HG03175 (cell line): ENCODE results near the gene ZBP1.

Source experiments
- ATAC-seq: cut with Tn5 transposase; IDR thresholded peaks from one replicate; pipeline ENCODE4 v1.9.1; 2021; ENCODE audit warnings: mild to moderate bottlenecking, moderate library complexity; ENCODE audit not compliant: unreplicated experiment

ZBP1 gene

DNA sequence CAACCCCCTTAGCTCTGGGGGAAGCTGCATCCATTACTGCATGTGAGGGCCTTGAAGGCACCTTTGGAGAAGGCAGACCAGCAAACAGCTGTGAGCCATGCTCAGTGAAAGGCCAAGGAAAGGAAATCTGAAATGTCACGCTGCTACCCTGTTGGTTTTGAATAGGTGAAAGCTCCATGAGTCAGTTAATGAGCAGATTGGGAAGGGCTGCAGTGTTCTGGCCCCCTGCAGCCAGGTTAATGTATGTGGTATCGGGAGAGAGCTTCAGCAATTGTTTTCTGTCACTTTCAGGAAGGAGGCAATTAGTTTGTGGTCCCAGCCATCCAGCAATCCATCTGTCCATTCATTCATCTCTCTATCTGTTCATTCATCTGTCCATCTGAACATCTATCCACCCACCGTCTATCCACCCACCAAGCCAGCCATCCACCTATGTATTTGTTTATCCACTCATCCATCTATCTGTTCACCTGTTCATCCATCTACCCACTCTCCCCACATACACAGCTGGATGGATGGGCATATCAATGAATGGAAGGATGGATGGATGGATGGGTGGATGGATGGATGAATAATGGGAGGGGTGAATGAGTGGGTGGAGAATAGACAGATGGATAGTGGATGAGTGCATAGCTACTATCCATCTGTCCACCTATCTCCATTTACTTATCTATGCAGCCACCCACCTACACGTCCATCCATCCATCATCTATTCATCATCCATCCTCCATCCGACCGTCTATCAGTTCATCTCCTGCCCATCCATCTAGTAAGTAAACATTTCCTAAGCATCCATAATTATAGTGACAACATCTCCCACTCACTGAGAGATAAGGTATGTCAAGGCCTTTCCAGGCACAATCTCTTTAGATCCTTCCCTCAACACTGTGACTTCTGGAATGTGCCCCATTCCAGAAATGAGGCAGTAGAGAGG, 43.3 kb downstream of the ZBP1 start:
- ATAC-seq = no peak

GRCh38 chr20:57576002-57576401, 44.2 kb downstream of the ZBP1 start:
- no peak for ATAC-seq

- no peak for ATAC-seq
These were observed 45.3 kb downstream of the ZBP1 start for GRCh38 chr20:57574954-57575353.

DNA sequence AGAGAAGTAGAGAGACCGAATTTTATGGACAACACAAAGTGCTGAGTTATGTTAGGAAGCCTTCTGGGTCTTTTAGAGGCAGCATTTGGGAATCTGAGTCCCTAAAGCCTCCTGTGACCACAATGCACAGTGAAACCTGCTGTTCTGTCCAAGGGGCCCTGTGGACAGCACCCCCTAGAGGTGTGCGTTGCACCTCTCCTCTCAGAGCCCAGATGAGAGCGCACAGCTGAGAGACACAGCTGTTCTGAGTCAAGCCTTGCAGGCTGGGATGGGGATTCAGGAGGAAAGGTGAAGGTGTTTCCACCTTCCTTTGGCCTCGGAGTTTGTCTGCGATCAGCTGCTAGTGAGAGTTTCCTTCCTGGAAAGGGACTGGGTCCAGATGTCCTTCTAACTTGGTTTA, 46.3 kb downstream of the ZBP1 start:
- ATAC-seq = no peak

DNA sequence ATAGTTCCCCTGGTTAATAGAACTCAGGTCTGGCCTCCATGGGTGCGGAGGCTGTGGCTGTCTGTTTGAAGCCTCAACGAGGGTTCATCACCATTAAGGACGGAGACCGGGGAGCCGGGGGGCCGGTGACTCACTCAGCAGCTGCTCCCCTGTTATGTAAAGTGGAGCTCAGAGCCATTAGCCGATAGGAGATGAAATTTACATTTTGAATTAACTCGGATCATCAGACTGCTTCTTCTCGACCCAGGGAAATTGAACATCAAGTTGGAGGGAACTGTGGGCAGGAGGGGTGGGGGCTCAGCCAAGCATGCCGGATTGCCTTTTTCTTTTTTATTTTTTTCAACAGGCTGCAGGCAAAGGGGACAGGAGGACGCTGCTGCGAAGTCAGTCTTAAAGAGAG, 47.0 kb downstream of the ZBP1 start:
- no peak for ATAC-seq

DNA sequence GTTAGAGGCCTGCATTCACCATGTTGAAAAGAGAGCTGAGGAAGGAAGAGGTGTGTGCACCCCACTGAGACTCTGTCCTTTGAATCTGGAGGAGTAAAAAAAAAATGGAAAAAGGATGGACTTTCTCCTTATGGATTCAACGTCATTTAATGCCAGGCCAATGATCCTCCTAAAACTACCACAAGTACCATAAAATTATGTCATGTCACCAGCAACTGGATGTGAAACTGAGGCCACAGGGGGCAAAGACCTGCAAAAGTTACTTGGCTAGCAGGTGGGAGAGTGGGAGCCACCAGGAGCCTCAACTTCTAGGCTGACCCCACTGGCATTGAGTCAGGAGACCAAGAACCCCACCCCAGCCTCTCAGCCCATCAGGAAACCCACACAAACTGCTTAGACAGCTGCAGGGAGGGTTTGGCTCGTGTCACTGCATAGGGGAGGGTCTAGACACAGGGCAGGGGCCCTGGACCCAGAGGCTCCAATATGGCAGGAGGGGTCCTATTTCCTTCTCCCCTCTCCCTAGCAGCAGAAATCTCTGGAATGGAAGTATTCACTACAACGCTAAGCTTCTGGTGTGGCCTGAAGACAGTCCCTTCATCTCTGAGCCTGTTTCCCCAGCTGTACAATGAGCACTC, 48.3 kb downstream of the ZBP1 start:
- ATAC-seq = no peak

DNA sequence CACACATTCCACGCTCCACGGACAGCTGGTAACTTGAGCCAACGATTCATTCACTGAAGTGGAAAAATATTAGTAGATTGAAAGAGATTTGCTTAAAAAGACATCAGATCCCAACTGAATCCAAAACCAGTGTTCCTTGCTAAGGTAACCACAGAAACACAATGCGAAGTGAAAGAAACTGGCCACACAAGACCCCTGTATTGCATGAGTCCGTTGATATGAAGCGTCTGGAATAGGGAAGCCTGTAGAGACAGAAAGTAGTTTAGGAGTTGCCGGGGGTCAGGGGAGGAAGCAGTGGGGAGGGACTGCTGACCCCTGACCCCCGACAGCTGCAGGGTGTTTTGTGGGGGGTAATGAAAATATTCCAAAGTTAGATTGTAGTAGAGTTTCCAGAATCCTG, 49.3 kb downstream of the ZBP1 start:
- ATAC-seq = no peak

GRCh38 chr20:57570145-57570850, 49.9 kb downstream of the ZBP1 start:
- ATAC-seq = no peak

DNA sequence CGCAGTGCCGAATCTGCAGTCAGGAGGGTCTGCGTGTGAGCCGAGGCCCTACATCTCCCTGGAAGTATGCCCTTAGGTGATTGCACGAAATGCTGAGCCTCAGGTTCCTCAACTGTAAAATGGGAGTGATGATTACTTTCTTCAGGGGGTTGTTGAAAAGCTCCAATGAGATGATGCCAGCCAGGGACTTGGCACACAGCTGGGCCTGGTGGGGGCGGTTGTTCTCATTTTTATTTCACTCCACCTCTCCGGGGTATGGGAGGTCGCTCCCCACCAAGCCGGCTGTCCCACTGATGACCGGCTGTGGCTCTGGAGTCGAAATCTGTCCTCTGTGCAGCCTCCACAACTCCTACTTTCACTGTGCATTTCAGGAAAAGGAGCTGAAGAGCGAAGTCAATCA, 51.3 kb downstream of the ZBP1 start:
- ATAC-seq = no peak

GRCh38 chr20:57568088-57568896, 51.9 kb downstream of the ZBP1 start:
- no peak for ATAC-seq

DNA sequence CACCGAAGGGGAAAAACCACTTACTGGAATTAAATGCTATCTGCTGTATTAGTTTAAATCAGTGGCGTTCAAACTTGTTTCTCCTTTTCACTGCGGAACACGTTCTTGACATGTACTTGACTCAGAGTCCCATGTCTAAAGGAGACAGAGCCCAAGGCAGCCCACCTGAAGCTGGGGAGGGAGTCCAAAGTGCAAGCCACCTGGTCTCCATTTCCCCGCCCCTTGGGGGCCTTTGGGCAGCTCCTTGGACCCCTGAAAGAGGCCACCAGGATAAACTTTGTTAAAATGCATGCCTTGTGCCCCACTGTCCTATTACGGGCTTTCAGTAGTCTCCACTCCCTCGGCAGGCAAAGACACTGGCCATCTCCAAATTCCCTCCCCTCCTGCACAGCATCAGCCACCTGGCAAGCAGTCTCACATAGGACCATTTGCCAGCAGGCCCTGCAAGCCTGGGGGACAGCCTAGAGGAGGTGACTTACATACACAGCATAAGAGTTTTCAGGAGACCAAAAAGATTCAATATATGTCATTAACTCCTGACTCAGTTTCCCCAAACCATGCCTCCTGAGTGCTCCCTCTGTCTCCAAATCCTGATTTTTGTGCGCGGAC, 52.7 kb downstream of the ZBP1 start:
- ATAC-seq = no peak

- no peak for ATAC-seq
These were observed 53.3 kb downstream of the ZBP1 start for GRCh38 chr20:57566803-57567459.

DNA sequence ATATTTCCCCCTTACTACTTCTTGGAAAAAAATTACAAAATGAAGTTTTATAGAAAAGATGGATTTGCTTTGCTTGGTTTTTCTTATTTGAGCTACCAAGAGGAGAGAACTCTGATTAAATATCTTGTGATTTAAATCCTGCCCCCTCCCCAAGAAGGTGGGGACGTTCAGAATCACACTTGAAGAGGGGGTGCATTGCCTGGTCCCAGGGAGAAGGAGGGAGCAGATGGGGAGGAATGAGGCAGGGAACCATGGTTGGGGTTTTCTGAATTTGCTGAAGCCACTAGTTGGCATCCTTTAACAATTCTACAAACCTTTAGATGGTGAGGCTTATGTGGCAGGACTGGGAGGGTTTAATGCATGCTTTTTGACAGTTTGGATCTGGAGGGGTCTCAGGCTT, 53.8 kb downstream of the ZBP1 start:
- no peak for ATAC-seq

- ATAC-seq = no peak
These were observed 55.1 kb downstream of the ZBP1 start for GRCh38 chr20:57564951-57565642.

DNA sequence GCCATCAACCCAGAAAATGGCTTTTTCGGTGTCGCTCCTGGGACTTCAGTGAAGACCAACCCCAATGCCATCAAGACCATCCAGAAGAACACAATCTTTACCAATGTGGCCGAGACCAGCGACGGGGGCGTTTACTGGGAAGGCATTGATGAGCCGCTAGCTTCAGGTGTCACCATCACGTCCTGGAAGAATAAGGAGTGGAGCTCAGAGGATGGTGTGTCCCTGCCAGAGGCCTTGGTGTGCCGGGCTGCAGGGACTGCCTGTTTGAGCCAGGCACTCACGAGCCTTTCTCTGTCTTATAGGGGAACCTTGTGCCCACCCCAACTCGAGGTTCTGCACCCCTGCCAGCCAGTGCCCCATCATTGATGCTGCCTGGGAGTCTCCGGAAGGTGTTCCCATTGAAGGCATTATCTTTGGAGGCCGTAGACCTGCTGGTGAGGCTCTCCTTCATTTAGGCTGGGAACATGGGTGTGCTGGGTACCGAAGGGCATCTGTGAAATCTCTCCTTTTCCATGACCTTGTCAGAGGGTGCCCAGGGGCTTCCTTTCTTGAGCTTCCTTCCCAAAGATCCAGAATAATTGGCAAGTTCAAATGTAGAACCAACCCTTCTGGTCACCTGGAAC, 55.9 kb downstream of the ZBP1 start:
- no peak for ATAC-seq

DNA sequence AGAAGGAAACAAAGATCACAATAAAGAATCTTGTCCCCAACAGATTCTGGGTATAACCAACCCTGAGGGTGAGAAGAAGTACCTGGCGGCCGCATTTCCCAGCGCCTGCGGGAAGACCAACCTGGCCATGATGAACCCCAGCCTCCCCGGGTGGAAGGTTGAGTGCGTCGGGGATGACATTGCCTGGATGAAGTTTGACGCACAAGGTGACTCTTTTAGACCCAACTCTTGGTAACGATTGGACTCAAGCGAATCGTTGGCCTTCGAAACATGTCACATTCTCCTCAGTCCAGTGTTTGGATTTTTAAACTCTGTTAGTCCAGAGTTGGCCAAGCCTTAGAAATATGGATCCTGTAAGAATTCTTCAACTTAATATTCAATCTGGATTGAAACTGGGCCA, 56.7 kb downstream of the ZBP1 start:
- no peak for ATAC-seq

DNA sequence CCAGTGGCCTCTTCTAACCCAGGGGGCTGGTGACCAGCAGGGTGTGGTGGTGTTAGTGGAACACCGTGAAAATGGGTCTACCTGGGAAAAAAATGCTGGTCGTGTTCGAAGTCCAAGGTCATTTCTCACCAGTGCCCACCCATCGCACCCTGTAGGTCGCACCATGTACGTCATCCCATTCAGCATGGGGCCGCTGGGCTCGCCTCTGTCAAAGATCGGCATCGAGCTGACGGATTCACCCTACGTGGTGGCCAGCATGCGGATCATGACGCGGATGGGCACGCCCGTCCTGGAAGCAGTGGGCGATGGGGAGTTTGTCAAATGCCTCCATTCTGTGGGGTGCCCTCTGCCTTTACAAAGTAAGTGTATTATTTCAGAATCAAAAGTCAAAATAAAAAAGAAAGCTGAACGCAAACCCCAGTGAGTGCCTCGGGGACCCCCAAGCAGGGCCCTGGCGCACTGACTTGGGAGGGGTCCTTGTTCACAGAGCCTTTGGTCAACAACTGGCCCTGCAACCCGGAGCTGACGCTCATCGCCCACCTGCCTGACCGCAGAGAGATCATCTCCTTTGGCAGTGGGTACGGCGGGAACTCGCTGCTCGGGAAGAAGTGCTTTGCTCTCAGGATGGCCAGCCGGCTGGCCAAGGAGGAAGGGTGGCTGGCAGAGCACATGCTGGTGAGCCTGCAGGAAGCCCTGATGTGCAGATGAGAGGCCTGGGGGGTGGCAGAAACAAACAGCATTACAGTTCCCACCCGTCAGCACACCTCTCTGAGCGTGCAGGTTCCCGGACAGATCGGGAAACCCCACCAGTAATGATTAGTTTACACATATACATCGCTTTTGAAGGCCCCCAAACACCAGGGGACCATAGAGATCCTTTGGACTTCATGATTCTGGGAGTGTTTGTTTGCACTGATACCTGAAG, 57.4 kb downstream of the ZBP1 start:
- no peak for ATAC-seq
